Loucy (cell line): ENCODE results near the gene GAB1.

Experiments used
- EZH2phosphoT487 ChIP-seq: fragments of 200-600 bp; IDR thresholded peaks from 2 replicates; pipeline ENCODE4 v1.6.1; 2018; ENCODE audit warnings: antibody characterized with exemption, mild to moderate bottlenecking, moderate library complexity, borderline replicate concordance
- TF ChIP-seq, protein P1 (sequence below): fragments of 200-600 bp; sonication (generic); conservative IDR thresholded peaks from 2 replicates; pipeline ENCODE4 v1.5.1; 2014; ENCODE audit warnings: mild to moderate bottlenecking, antibody characterized with exemption, low read length

GRCh38 chr4:143514497-143514896 lies 177.8 kb downstream of the GAB1 start:
- TF ChIP-seq, protein P1, sequence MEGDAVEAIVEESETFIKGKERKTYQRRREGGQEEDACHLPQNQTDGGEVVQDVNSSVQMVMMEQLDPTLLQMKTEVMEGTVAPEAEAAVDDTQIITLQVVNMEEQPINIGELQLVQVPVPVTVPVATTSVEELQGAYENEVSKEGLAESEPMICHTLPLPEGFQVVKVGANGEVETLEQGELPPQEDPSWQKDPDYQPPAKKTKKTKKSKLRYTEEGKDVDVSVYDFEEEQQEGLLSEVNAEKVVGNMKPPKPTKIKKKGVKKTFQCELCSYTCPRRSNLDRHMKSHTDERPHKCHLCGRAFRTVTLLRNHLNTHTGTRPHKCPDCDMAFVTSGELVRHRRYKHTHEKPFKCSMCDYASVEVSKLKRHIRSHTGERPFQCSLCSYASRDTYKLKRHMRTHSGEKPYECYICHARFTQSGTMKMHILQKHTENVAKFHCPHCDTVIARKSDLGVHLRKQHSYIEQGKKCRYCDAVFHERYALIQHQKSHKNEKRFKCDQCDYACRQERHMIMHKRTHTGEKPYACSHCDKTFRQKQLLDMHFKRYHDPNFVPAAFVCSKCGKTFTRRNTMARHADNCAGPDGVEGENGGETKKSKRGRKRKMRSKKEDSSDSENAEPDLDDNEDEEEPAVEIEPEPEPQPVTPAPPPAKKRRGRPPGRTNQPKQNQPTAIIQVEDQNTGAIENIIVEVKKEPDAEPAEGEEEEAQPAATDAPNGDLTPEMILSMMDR, result no peak
- TF ChIP-seq EZH2phosphoT487, result no peak
